ENCODE results near the gene SLC22A16.

GRCh38 chr6:110514818-110515217, 38.4 kb upstream of the SLC22A16 start:
- TF ChIP-seq POLR2AphosphoS5 (IDR thresholded peaks at IDR 0.05; ENCODE audit: insufficient read depth, low read depth, low read length) (no peak), EZH2 (IDR thresholded peaks at IDR 0.05; ENCODE audit: borderline replicate concordance, low read depth, low read length, severe bottlenecking) (no peak), POLR2A (IDR thresholded peaks at IDR 0.05; ENCODE audit: low read depth, low read length) (no peak), FOS (IDR thresholded peaks at IDR 0.05; ENCODE audit: borderline replicate concordance, insufficient read depth, low read length) (no peak), MAX (IDR thresholded peaks at IDR 0.05; ENCODE audit: insufficient read depth, insufficient read length) (no peak), GATA2 (IDR thresholded peaks at IDR 0.05; ENCODE audit: insufficient read depth, insufficient read length, low read depth, low read length) (no peak), JUN (IDR thresholded peaks at IDR 0.05; ENCODE audit: borderline replicate concordance, insufficient read depth, insufficient read length, low read depth) (no peak), MYC (IDR thresholded peaks at IDR 0.05; ENCODE audit: low read depth, low read length) (no peak)
- TF ChIP-seq, protein P1, sequence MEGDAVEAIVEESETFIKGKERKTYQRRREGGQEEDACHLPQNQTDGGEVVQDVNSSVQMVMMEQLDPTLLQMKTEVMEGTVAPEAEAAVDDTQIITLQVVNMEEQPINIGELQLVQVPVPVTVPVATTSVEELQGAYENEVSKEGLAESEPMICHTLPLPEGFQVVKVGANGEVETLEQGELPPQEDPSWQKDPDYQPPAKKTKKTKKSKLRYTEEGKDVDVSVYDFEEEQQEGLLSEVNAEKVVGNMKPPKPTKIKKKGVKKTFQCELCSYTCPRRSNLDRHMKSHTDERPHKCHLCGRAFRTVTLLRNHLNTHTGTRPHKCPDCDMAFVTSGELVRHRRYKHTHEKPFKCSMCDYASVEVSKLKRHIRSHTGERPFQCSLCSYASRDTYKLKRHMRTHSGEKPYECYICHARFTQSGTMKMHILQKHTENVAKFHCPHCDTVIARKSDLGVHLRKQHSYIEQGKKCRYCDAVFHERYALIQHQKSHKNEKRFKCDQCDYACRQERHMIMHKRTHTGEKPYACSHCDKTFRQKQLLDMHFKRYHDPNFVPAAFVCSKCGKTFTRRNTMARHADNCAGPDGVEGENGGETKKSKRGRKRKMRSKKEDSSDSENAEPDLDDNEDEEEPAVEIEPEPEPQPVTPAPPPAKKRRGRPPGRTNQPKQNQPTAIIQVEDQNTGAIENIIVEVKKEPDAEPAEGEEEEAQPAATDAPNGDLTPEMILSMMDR (IDR thresholded peaks at IDR 0.05; ENCODE audit: extremely low read depth in 1 of 2, insufficient read depth in 1 of 2, low read depth in 1 of 2, low read length in 2 of 2): no peak
